WTC11 (cell line): ENCODE data around the gene MSANTD1.

Source experiments
- CREB1 ChIP-seq: sonication (generic); formaldehyde crosslinking; IDR thresholded peaks from 2 replicates; pipeline ENCODE4 v1.8.0; 2023; ENCODE audit warnings: mild to moderate bottlenecking, missing genetic modification reagents
- CTCF ChIP-seq: fragments of 200-600 bp; IDR thresholded peaks from 2 replicates; pipeline ENCODE4 v1.8.0; 2022; ENCODE audit warnings: antibody characterized with exemption
- FOXP1 ChIP-seq: sonication (generic); formaldehyde crosslinking; IDR thresholded peaks from 2 replicates; pipeline ENCODE4 v1.8.0; 2022; ENCODE audit warnings: missing genetic modification reagents, mild to moderate bottlenecking, moderate library complexity, borderline replicate concordance
- TCF7 ChIP-seq: sonication (generic); formaldehyde crosslinking; IDR thresholded peaks from 2 replicates; pipeline ENCODE4 v1.8.0; 2022; ENCODE audit warnings: mild to moderate bottlenecking, low read depth, missing genetic modification reagents, moderate library complexity
- TEAD1 ChIP-seq: sonication (generic); formaldehyde crosslinking; IDR thresholded peaks from 2 replicates; pipeline ENCODE4 v1.8.0; 2022; ENCODE audit warnings: mild to moderate bottlenecking, missing genetic modification reagents
- USF1 ChIP-seq: sonication (generic); formaldehyde crosslinking; IDR thresholded peaks from 2 replicates; pipeline ENCODE4 v1.8.0; 2022; ENCODE audit warnings: mild to moderate bottlenecking, missing genetic modification reagents
- ZNF317 ChIP-seq: sonication (generic); formaldehyde crosslinking; IDR thresholded peaks from 2 replicates; pipeline ENCODE4 v1.8.1; 2023; ENCODE audit warnings: low read depth, mild to moderate bottlenecking, moderate library complexity, missing genetic modification reagents, borderline replicate concordance
- TF ChIP-seq, protein P1 (sequence below): sonication (generic); formaldehyde crosslinking; IDR thresholded peaks from 2 replicates; pipeline ENCODE4 v1.8.0; 2022; ENCODE audit warnings: mild to moderate bottlenecking, missing genetic modification reagents
- TF ChIP-seq, protein P2 (sequence below): sonication (generic); formaldehyde crosslinking; IDR thresholded peaks from 2 replicates; pipeline ENCODE4 v1.8.1; 2022; ENCODE audit warnings: missing genetic modification reagents, borderline replicate concordance
- TF ChIP-seq, protein P3 (sequence below): sonication (generic); formaldehyde crosslinking; IDR thresholded peaks from 2 replicates; pipeline ENCODE4 v1.8.0; 2023; ENCODE audit warnings: missing genetic modification reagents

- TF ChIP-seq, protein P1, sequence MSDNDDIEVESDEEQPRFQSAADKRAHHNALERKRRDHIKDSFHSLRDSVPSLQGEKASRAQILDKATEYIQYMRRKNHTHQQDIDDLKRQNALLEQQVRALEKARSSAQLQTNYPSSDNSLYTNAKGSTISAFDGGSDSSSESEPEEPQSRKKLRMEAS (CRISPR knock-in tag) = no peak
- TF ChIP-seq FOXP1 (CRISPR knock-in tag) (no peak), CTCF (no peak), ZNF317 (no peak), USF1 (no peak), TEAD1 (CRISPR knock-in tag) (no peak), TCF7 (no peak), CREB1 (CRISPR knock-in tag) (no peak)
- TF ChIP-seq, protein P2, sequence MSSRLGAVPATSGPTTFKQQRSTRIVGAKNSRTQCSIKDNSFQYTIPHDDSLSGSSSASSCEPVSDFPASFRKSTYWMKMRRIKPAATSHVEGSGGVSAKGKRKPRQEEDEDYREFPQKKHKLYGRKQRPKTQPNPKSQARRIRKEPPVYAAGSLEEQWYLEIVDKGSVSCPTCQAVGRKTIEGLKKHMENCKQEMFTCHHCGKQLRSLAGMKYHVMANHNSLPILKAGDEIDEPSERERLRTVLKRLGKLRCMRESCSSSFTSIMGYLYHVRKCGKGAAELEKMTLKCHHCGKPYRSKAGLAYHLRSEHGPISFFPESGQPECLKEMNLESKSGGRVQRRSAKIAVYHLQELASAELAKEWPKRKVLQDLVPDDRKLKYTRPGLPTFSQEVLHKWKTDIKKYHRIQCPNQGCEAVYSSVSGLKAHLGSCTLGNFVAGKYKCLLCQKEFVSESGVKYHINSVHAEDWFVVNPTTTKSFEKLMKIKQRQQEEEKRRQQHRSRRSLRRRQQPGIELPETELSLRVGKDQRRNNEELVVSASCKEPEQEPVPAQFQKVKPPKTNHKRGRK = no peak
- TF ChIP-seq, protein P3, sequence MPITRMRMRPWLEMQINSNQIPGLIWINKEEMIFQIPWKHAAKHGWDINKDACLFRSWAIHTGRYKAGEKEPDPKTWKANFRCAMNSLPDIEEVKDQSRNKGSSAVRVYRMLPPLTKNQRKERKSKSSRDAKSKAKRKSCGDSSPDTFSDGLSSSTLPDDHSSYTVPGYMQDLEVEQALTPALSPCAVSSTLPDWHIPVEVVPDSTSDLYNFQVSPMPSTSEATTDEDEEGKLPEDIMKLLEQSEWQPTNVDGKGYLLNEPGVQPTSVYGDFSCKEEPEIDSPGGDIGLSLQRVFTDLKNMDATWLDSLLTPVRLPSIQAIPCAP = no peak
Observed at GRCh38 chr4:3229964-3230363, 19.0 kb upstream of the MSANTD1 start.
